GM18907 (cell line): ENCODE results near the gene SPATA33.
"Not testable (repeated sequence)": the region's sequence is repeated elsewhere in the genome, so short reads cannot be mapped to it uniquely, and the experiment has no call there.

ENCODE experiments used
- ATAC-seq: cut with Tn5 transposase; IDR thresholded peaks from one replicate; pipeline ENCODE4 v1.9.1; 2021; ENCODE audit warnings: mild to moderate bottlenecking, moderate library complexity; ENCODE audit not compliant: unreplicated experiment

Gene SPATA33

DNA sequence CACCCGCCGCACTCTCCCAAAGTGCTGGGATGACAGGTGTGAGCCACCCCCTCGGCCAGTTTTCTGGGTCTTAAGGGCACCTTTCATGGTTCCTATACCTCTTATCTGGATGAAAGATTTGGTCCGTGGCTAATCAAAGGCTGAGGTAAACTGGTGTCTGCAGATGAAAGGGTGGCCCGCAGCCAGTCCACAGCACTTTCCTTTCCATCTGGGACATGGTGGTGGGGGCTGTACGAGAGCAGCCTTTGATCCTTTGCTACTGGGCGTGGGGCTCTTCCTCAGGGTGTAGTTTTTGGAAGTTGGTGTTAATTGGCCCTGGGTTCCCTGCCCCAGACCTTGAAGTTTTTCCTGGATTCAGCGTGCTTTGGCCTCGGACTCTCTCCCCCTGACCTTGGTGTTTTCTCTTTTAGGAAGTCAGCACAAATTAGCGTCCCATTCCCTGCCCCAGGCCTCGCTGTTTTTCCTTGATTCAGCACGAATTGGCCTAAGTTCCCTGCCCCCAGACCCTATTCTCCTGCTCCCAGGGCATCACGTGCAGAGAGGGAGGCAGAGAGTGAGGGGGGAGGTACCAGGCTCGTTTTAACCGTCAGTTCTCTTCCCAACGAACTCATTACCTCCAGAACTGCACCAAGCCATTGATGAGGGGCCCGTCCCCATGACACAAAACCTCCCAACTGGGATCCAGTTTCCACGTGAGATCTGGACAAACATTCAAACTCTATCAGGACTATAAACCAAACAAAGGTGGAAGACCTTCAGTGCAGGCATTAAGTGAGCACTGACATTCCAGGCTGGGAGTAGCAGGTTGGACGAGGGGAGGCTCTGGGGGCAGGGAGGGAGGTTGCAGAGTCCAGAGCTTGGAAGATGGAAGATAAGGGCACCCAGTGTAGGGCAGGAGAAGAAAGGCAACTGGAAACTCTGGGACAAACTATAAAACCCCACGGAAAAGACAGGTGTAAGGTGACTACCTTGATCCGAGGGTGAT lies 32.6 kb upstream of the SPATA33 start:
- no peak for ATAC-seq

DNA sequence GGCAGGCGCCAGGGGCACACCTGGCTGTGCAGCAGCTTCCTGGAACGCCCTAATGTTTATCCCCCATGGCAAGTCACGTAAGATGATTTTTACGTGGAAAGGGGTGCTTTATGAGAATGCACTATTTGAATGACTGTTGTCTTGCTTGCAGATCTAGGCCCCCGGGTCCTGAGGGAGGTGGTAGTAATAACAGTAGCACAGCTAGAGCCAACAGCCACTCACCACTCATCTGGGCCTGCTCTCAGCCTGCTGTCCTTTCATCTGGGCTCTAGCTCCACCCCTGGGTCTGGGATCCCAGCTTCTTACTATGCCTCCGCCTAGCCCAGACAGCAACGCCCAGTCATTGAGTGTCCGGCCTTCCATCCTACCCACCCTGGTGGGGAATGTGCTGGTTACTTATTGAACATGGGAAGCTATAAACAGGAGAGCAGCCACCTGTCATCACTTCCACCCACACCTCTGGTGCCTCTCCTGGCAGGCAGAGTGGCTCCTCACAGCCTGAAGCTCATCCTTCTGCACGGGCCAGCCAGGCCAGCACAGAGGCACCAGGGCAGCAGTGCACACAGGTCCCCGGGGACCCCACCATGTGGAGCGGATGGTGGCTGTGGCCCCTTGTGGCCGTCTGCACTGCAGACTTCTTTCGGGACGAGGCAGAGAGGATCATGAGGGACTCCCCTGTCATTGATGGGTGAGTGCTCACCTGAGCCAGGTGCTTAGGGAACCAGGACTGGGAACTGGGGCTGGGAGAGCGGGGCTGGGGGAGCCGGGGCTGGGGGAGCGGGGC lies 27.6 kb upstream of the SPATA33 start:
- ATAC-seq: no peak

DNA sequence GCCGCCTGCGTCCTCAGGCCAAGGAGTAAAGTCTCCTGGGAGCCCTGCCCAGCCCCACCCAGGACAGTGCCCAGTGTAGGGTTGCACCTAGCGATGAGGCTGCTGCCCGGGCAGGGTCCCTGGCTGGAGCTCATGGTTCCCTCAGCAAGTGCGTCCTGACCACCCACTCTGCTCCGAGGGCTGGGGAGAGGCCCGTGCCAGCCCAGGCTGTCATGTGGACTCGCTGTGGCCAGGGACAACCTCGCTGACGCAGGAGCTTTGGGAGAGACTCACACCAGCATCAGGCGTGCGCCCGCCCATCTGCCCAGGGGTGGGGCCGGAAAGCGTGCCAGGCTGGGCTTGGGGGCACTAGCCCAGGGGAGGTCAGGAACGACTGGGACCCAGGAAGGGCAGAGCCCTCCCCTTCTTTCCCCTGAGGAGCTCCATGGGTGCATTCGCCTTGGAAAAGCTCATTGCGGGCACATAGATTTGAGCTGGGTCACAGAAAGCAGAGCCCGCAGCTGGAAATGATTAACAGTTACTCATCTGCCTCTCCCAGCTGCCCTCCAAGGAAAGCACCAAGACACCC lies 24.5 kb upstream of the SPATA33 start:
- no peak for ATAC-seq

- not testable (repeated sequence) for ATAC-seq
These were observed 22.9 kb upstream of the SPATA33 start for GRCh38 chr16:89634463-89635385.

DNA sequence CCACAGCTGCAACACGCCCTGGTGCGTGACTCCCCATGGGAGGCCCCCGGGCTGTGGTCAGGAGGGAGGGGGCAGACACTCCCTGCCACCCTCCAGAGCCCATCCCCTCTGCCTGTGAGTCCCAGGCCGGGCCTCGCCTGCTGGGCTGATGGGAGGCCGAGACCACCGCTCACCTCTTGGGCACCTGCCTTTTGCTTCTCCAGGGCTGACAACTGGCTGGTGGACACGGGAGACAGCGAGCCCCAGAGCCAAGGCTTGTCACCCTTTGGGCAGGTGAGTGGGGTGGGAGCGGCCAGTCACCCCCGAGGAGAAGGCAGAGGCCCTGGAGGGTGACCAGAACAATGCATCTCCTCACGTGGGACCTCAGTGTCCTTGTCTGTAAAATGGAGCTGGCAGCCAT lies 21.0 kb upstream of the SPATA33 start:
- ATAC-seq: no peak

- no peak for ATAC-seq
These were observed 20.3 kb upstream of the SPATA33 start for GRCh38 chr16:89637379-89637778.

- no peak for ATAC-seq
These were observed 19.2 kb upstream of the SPATA33 start for GRCh38 chr16:89638455-89638854.

- ATAC-seq: no peak
These were observed 18.3 kb upstream of the SPATA33 start for GRCh38 chr16:89639385-89639784.

- ATAC-seq: no peak
These were observed 16.0 kb upstream of the SPATA33 start for GRCh38 chr16:89641458-89642119.

DNA sequence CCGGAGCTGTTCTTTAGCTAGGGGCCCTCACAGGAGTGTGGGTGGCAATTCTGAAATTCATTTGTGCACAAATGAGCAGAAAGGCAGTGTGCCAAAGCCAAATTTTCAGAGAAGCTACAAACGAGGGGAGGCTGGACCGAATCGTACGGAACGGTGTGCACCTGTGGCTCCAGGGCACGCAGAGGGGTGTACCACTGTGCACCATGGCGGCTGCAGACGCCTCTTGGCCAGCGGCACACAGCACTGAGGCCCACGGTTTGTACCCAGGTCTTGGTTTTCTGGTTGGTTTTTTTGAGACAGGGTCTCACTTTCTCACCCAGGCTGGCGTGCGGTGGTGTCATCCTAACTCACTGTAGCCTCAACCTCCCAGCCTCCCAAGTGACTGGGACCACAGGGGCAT lies 15.1 kb upstream of the SPATA33 start:
- no peak for ATAC-seq

DNA sequence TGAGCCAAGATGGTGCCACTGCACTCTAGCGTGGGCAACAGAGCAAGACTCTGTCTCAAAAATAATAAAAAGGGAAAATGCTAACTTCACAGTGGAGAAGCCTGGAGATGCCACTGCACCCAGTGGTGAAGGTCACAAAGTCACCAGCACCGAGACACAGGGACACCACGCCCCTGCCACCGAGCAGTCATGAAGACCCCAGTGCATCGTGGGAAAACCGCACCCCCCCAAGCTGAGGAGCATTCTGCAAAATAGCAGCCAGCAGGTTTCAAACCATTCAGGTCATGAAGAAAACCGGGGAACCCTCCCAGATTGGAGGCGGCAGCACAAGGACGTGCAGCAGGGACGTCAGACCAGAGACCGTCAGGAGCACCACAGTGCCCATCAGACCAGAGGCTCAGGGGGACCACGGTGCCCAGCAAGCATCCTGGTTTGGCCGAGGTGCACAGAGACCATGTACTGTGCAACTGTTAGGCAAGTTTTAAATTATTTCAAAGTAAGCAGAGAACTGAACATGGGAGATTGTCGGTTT lies 13.8 kb upstream of the SPATA33 start:
- ATAC-seq: no peak

GRCh38 chr16:89645122-89645521 lies 12.5 kb upstream of the SPATA33 start:
- ATAC-seq: no peak

DNA sequence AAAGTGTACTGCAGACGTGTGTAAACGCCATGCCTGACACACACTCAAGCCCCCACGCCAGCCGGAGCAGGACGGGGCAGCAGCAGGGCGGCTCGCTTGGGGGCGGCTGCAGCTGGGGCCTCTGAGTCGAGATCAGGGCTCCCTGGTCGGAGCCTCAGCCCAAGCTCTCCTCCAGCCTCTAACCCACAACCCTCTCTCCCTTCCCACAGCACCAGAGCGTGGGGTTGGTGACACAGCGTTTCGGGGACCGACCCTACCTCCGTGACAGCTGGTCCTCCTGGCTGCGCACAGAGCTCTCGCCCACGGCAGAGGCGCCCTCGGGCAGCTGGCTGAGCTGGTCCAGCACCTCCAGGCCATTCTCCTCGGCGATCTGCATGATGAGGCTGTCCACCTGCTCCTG lies 11.4 kb upstream of the SPATA33 start:
- ATAC-seq: no peak

- ATAC-seq: no peak
These were observed 10.7 kb upstream of the SPATA33 start for GRCh38 chr16:89646906-89647305.

DNA sequence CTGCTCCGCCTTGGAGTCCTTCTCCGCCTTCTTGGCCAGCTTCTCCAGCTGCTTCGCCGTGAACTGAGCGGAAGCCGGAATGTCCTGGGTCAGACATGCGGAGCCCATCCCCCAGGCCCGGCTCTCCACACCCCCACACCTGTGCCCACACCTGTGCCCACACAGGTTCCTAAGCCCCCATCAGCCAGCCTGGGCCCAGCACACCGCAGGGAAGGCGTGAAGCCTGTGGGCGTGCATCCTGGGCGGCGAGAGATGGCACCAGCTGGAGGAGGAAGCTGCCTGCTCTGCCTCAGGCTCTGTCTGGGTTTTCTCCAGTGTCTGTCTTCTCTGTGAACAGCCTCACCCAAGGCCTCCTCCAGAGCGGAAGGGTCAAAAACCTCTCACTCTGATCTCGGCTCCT lies 6.1 kb upstream of the SPATA33 start:
- no peak for ATAC-seq

- no peak for ATAC-seq
These were observed 3.9 kb upstream of the SPATA33 start for GRCh38 chr16:89653656-89654295.

- ATAC-seq: no peak
These were observed 2.5 kb upstream of the SPATA33 start for GRCh38 chr16:89655062-89655643.

DNA sequence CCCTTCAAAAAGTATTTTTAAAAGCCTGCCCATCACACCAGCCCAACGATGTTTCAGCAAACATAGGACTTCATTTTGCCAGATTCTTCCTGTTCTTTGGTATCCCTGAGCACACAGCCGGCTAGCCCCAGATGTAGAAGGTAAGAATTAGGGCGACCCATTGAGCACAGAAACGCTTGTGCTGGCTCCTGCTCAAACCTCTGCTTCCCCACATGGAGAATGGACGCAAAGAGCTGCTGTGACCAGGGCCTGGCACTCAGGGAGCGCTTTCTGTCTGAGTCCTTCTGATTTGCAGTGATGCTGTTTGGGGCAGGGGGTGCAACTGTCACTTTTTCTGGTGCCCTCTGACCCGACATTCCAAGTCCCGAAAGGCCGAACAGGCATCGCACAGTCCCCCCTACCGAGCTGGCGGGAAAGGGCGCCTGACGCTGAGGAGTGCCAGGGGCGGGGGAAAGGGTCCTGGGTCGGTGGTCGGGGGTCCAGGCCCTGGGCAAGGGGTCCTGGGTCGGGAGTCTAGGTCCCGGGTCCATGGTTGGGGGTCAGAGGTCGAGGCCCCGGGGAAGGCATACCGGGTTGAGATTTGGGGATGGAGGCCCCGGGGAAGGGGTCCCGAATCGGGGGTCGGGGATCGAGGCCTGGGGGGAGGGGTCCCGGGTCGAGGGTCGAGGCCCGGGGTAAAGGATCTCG lies 1.1 kb upstream of the SPATA33 start:
- ATAC-seq: no peak
